ENCODE data around the gene F10. TPM values are rescaled to one million over a fixed set of nuclear protein-coding genes. Genes with fewer than 3 reads are reported as not detected.

F10 gene
- total and polyA plus RNA-seq, 2 donors (not counting 1 experiment from before 2014, with no cell fraction given), result not detected

GRCh38 chr13:113168211-113168610 is 45.6 kb downstream of the F10 start:
- intact Hi-C loops (cut with micrococcal nuclease), result no loop called here
- no peaks in the 10 kb centered on the region for H3K79me2 ChIP-seq (ENCODE audit: control insufficient read depth, insufficient read depth, low read length)
- ChIA-PET POLR2A (no interaction called here), CTCF (no interaction called here)
- 100% methylated on average over 4 of the region's 7 CpGs for WGBS (ENCODE audit: insufficient coverage)
- Mint-ChIP-seq H3K27me3 (no peaks in the 10 kb centered on the region), H3K27ac (no peak overlapping the region), H3K9me3 (ENCODE audit: insufficient read depth) (no peaks in the 10 kb centered on the region), H3K4me3 (no peak overlapping the region), H3K4me1 (peaks cover 10% of the 10 kb centered on the region)
- H3K4me3 ChIP-seq (ENCODE audit: control extremely low read depth in 1 of 5, extremely low read depth in 1 of 5, insufficient read depth in 1 of 5, low read depth in 2 of 5, low read length in 4 of 5), result no peak overlapping the region
- no peak overlapping the region for H3K9ac ChIP-seq (ENCODE audit: low read length)
- no peak for TF ChIP-seq EZH2 (IDR thresholded peaks at IDR 0.05; ENCODE audit: borderline replicate concordance, insufficient read depth, low read depth, low read length, poor library complexity, severe bottlenecking)
- TF ChIP-seq, protein P1, sequence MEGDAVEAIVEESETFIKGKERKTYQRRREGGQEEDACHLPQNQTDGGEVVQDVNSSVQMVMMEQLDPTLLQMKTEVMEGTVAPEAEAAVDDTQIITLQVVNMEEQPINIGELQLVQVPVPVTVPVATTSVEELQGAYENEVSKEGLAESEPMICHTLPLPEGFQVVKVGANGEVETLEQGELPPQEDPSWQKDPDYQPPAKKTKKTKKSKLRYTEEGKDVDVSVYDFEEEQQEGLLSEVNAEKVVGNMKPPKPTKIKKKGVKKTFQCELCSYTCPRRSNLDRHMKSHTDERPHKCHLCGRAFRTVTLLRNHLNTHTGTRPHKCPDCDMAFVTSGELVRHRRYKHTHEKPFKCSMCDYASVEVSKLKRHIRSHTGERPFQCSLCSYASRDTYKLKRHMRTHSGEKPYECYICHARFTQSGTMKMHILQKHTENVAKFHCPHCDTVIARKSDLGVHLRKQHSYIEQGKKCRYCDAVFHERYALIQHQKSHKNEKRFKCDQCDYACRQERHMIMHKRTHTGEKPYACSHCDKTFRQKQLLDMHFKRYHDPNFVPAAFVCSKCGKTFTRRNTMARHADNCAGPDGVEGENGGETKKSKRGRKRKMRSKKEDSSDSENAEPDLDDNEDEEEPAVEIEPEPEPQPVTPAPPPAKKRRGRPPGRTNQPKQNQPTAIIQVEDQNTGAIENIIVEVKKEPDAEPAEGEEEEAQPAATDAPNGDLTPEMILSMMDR (IDR thresholded peaks at IDR 0.05), result no peak
- peaks cover 0 to 5% of the 10 kb centered on the region in 2 donors for H3K4me1 ChIP-seq (ENCODE audit: control insufficient read depth in 2 of 2, insufficient read depth in 2 of 2, low read length in 2 of 2)
- no peaks in the 10 kb centered on the region for H4K20me1 ChIP-seq (ENCODE audit: control insufficient read depth, insufficient read depth, low read length, poor library complexity, severe bottlenecking)
- peaks cover 0 to 3% (median 0%) of the 10 kb centered on the region in 3 donors for H3K9me3 ChIP-seq (ENCODE audit: control extremely low read depth in 1 of 3, control insufficient read depth in 2 of 3, insufficient read depth in 1 of 3, low read length in 2 of 3)
- H2AFZ ChIP-seq (ENCODE audit: insufficient read depth, low read depth, low read length, poor library complexity, severe bottlenecking), result no peak overlapping the region
- DNase-seq, result no peak
- H3K4me2 ChIP-seq (replicated peaks; ENCODE audit: low read depth, low read length, poor library complexity, severe bottlenecking), result no peak overlapping the region
- no peak for ATAC-seq (ENCODE audit: low read depth)
- H3K27me3 ChIP-seq (replicated peaks in 1 of 4; ENCODE audit: control extremely low read depth in 1 of 4, control insufficient read depth in 3 of 4, insufficient read depth in 4 of 4, low read length in 3 of 4), result no peaks in the 10 kb centered on the region
- H3K36me3 ChIP-seq (replicated peaks in 1 of 2; ENCODE audit: control extremely low read depth in 1 of 2, control insufficient read depth in 1 of 2, extremely low read depth in 1 of 2, insufficient read depth in 2 of 2, low read length in 1 of 2), result peaks cover 0 to 7% of the 10 kb centered on the region in 2 experiments
- H3K27ac ChIP-seq (ENCODE audit: low read length in 2 of 2), result no peak overlapping the region

DNA sequence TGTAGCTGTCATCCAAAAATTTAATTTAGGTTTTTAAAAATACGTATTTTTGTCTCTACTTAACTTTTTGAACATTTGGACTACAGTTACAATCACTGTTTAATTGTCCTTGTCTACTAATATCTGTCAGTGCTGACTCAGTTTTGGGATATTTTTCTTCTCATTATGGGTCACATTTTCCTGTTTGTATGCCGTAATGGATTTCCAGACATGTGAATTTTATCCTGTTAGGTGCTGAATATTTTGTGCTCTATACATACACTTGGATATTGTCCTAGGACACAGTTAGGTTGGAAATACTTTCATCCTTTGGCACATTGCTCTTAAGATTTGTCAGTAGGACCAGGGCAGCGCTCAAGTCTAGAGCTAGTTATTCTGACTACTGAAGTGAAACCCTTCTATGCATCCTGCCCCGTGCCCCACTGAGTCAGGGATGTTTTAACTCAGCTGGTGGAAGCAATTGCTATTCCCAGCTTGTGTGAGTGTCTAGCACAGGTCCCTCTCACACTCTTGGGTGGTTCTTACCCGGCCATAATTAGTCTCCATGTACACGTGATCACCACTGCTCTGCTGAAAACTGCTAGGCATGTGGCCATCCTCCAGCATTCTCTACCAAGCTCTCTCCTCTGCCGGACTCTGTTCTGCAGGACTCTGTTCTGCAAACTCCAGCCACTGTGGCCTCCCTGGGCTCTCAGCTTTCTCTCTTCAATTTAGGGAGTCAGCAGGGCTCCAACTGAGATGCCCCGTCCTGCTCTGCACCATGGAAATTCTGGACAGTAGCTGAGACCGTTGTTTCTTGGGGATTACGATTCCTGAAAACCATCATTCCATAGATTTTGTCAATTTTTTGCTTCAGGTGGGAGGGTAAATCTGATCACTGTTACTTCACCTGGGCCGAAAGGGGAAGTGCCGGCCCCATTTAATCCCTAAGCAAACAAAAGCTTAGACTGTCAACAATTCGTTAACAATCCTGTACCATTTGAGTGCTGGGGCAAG is 47.0 kb downstream of the F10 start:
- ChIA-PET POLR2A (no interaction called here), CTCF (no interaction called here)
- DNase-seq (no peak), ATAC-seq (ENCODE audit: low read depth) (no peak)
- Histone ChIP-seq H3K4me2 (replicated peaks; ENCODE audit: low read depth, low read length, poor library complexity, severe bottlenecking) (no peak overlapping the region), H3K9ac (ENCODE audit: low read length) (no peak overlapping the region), H3K27ac (ENCODE audit: low read length in 2 of 2) (no peak overlapping the region), H3K4me1 (ENCODE audit: control insufficient read depth in 2 of 2, insufficient read depth in 2 of 2, low read length in 2 of 2) (peaks cover 0 to 5% of the 10 kb centered on the region in 2 donors), H3K79me2 (ENCODE audit: control insufficient read depth, insufficient read depth, low read length) (no peaks in the 10 kb centered on the region), H3K4me3 (ENCODE audit: control extremely low read depth in 1 of 5, extremely low read depth in 1 of 5, insufficient read depth in 1 of 5, low read depth in 2 of 5, low read length in 4 of 5) (no peak overlapping the region), H4K20me1 (ENCODE audit: control insufficient read depth, insufficient read depth, low read length, poor library complexity, severe bottlenecking) (no peaks in the 10 kb centered on the region), H3K27me3 (replicated peaks in 1 of 4; ENCODE audit: control extremely low read depth in 1 of 4, control insufficient read depth in 3 of 4, insufficient read depth in 4 of 4, low read length in 3 of 4) (no peaks in the 10 kb centered on the region), H3K9me3 (ENCODE audit: control extremely low read depth in 1 of 3, control insufficient read depth in 2 of 3, insufficient read depth in 1 of 3, low read length in 2 of 3) (peaks cover 0 to 3% (median 0%) of the 10 kb centered on the region in 3 donors), H2AFZ (ENCODE audit: insufficient read depth, low read depth, low read length, poor library complexity, severe bottlenecking) (no peak overlapping the region), H3K36me3 (replicated peaks in 1 of 2; ENCODE audit: control extremely low read depth in 1 of 2, control insufficient read depth in 1 of 2, extremely low read depth in 1 of 2, insufficient read depth in 2 of 2, low read length in 1 of 2) (peaks cover 0 to 7% of the 10 kb centered on the region in 2 experiments)
- peaks cover 7% of the 10 kb centered on the region for H3K4me1 Mint-ChIP-seq
- H3K27ac Mint-ChIP-seq, result no peak overlapping the region
- TF ChIP-seq, protein P1 (IDR thresholded peaks at IDR 0.05), result no peak
- no peak for TF ChIP-seq EZH2 (IDR thresholded peaks at IDR 0.05; ENCODE audit: borderline replicate concordance, insufficient read depth, low read depth, low read length, poor library complexity, severe bottlenecking)
- WGBS (ENCODE audit: insufficient coverage), result 95% methylated on average over 7 of the region's 13 CpGs
- no peak overlapping the region for H3K4me3 Mint-ChIP-seq
- no peaks in the 10 kb centered on the region for H3K9me3 Mint-ChIP-seq (ENCODE audit: insufficient read depth)
- no peaks in the 10 kb centered on the region for H3K27me3 Mint-ChIP-seq
- intact Hi-C loops (cut with micrococcal nuclease), result no loop called here
